Left ventricle myocardium inferior (tissue), 1 donor: Measurements from ENCODE around the gene DTWD1. TPM values are rescaled to one million over a fixed set of nuclear protein-coding genes. Genes with fewer than 3 reads are reported as not detected.

Experiments used
- DNase-seq: peaks from one replicate; pipeline ENCODE4 v3.0.0-alpha.2; 2020
- H3K27ac ChIP-seq: fragments of 200-600 bp; replicated peaks from 2 replicates; pipeline ENCODE4 v1.8.0; 2021
- H3K27me3 ChIP-seq: fragments of 200-600 bp; 2 replicates; pipeline ENCODE4 v1.8.0; 2021; ENCODE audit warnings: low read depth
- H3K36me3 ChIP-seq: fragments of 200-600 bp; 2 replicates; pipeline ENCODE4 v1.8.0; 2021
- H3K4me1 ChIP-seq: fragments of 200-600 bp; 2 replicates; pipeline ENCODE4 v1.8.0; 2021
- H3K4me3 ChIP-seq: fragments of 200-600 bp; 2 replicates; pipeline ENCODE4 v1.8.0; 2021; ENCODE audit warnings: mild to moderate bottlenecking, moderate library complexity
- H3K9me3 ChIP-seq: fragments of 200-600 bp; replicated peaks from 2 replicates; pipeline ENCODE4 v1.8.0; 2021
- intact Hi-C: fragments of 100-400 bp; cut with micrococcal nuclease; formaldehyde crosslinking; loops from one replicate; pipeline ENCODE4 v1.11.0; 2022
- total RNA-seq: library from RNA; stranded (reverse); fragmentation: NEBNext Ultra II Directional; extraction: Animal tissue kit (Norgen Biotek cat#: 25700); gene quantifications from one replicate; pipeline ENCODE4 v1.2.1, GENCODE V29; 2021
- TF ChIP-seq, protein P1 (sequence below): fragments of 200-600 bp; IDR thresholded peaks from 2 replicates; pipeline ENCODE4 v1.8.0; 2021; ENCODE audit warnings: antibody characterized with exemption, mild to moderate bottlenecking, borderline replicate concordance
- donor health status: DM: no; HTN: yes; CAD: no; lungs with severe emphysema.

Gene DTWD1
- total RNA-seq, 1 donor from 2014 or later, result 20.6 TPM

DNA sequence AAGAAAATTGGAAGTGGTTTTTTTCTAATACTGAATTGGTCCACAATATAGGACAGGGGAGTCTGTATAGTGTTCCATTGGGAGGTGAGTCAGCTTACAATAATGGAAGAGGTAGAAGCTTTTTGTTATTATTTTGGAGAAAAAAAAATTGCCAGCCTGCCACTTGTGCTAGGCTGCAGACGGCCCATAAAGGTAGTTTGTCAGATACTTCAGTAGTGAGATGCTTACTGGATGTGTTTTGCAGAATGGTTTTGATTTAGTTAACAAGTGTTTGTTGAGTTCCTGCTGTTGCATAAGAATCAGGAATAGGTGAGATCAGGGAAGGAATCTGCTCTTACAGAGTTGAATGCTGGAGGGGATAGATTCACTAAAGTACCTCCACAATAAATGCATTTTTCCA lies 1.0 kb downstream of the DTWD1 start:
- H3K27ac ChIP-seq, result peak overlapping the region; percentile 95

DNA sequence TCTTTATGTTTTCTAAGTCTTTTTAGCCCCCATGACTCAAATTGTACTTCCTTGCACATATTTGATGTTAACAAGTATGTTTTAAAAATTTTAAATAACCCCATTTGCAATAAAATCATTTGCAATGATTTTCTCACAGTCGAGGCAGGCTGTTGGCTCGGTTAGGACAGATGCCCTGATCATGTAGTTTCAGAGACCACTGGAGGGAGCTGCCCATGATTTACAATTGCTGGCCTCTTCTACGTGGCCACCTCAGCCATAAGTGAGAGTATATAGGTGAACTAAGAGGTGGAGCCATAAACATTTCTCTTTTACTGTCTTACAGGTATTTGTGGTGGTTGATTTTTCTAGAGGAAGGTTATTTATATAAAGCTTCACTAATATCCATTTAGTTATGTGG lies 1.7 kb downstream of the DTWD1 start:
- no peaks in the 10 kb centered on the region for H3K27me3 ChIP-seq
- peaks cover 19% of the 10 kb centered on the region for H3K9me3 ChIP-seq
- peaks cover 31% of the 10 kb centered on the region for H3K36me3 ChIP-seq
- DNase-seq, result no peak
- TF ChIP-seq, protein P1, sequence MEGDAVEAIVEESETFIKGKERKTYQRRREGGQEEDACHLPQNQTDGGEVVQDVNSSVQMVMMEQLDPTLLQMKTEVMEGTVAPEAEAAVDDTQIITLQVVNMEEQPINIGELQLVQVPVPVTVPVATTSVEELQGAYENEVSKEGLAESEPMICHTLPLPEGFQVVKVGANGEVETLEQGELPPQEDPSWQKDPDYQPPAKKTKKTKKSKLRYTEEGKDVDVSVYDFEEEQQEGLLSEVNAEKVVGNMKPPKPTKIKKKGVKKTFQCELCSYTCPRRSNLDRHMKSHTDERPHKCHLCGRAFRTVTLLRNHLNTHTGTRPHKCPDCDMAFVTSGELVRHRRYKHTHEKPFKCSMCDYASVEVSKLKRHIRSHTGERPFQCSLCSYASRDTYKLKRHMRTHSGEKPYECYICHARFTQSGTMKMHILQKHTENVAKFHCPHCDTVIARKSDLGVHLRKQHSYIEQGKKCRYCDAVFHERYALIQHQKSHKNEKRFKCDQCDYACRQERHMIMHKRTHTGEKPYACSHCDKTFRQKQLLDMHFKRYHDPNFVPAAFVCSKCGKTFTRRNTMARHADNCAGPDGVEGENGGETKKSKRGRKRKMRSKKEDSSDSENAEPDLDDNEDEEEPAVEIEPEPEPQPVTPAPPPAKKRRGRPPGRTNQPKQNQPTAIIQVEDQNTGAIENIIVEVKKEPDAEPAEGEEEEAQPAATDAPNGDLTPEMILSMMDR, result no peak
- intact Hi-C loops, result no loop called here
- H3K27ac ChIP-seq, result no peak overlapping the region
- peaks cover 52% of the 10 kb centered on the region for H3K4me1 ChIP-seq
- H3K4me3 ChIP-seq, result peak overlapping the region; percentile 86

More for the DNA sequence above, 1.0 kb downstream of the DTWD1 start:
- intact Hi-C loops, result no loop called here
- DNase-seq, result no peak
- H3K27me3 ChIP-seq, result no peaks in the 10 kb centered on the region
- H3K4me3 ChIP-seq, result peak overlapping the region; percentile 86
- TF ChIP-seq, protein P1, result no peak
- H3K4me1 ChIP-seq, result peaks cover 46% of the 10 kb centered on the region
- H3K9me3 ChIP-seq, result peaks cover 19% of the 10 kb centered on the region
- H3K36me3 ChIP-seq, result peaks cover 25% of the 10 kb centered on the region

DNA sequence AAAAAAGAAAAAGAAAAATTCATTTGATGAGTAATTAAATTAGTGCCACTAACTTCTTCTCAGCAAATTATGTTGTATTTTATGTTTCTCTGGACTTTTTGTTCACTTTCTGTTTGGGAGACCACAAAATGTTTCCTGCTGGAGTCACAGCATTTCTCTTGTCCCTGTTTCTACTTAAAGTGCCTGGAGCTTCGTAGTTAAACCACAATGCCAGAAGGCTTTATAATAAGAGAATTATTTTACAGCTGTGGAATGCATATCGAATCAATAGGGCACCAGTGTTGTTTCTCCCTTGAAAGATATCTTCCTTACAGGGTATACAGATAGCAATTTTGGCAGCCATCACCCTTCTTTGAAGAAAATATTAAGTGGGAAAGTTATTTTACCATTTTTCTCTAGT lies 3.2 kb downstream of the DTWD1 start:
- Histone ChIP-seq H3K4me1 (peaks cover 61% of the 10 kb centered on the region), H3K36me3 (peaks cover 45% of the 10 kb centered on the region), H3K27ac (no peak overlapping the region), H3K9me3 (peaks cover 19% of the 10 kb centered on the region), H3K27me3 (no peaks in the 10 kb centered on the region), H3K4me3 (no peak overlapping the region)
- intact Hi-C loops, result no loop called here
- TF ChIP-seq, protein P1, result no peak
- no peak for DNase-seq

DNA sequence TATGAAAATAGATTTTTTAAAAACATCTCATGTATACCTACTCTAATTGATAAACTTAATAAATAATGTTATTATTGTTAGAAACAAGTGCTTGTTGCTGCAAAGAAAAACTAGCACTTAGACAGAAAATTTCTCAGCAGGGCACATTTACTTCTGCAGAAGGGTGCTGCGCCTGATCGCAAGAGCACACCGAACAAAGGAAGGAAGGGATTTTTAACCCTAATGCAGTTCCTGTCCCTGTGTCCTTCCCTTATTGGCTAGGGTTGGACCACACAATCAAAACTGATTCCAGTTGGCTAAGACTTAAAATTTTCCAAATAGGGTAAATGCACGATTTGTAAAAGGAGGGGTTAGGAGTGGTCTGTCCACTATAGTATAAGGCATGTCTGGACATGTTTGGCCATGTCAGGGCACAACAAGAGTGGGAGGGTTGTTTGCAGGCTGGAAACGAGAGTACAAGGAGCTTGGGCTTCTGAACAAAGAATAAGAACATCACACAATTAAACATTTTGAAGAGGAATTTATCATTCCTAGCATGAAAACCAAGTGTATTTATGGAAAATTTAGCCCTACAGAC lies 4.7 kb downstream of the DTWD1 start:
- intact Hi-C loops, result no loop called here
- Histone ChIP-seq H3K27ac (no peak overlapping the region), H3K4me1 (peaks cover 50% of the 10 kb centered on the region), H3K36me3 (peaks cover 59% of the 10 kb centered on the region), H3K4me3 (no peak overlapping the region), H3K9me3 (peaks cover 19% of the 10 kb centered on the region), H3K27me3 (no peaks in the 10 kb centered on the region)
- DNase-seq, result no peak
- TF ChIP-seq, protein P1, result no peak

DNA sequence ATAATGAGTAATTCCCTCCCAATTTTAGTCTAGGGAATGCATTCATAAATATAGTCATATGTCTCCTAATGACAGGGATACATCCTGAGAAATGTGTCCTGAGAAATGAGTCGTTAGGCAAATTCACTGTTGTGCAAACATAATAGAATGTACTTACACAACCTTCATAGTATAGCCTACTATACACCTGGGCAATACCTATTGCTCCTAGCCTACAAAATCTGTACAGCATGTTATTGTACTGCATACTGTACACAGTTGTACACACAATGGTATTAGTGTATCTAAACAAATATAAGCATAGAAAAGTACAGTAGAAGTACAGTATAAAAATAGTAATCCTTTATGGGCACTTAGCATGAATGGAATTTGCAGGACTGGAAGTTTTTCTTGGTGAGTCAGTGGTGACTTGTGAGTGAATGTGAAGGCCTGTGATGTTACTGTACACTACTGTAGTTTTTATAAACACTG lies 6.6 kb downstream of the DTWD1 start:
- TF ChIP-seq, protein P1, result no peak
- H3K9me3 ChIP-seq, result peaks cover 19% of the 10 kb centered on the region
- H3K36me3 ChIP-seq, result peaks cover 78% of the 10 kb centered on the region
- no peak overlapping the region for H3K4me3 ChIP-seq
- H3K27ac ChIP-seq, result no peak overlapping the region
- no peak for DNase-seq
- intact Hi-C loops, result no loop called here
- H3K27me3 ChIP-seq, result no peaks in the 10 kb centered on the region
- peaks cover 34% of the 10 kb centered on the region for H3K4me1 ChIP-seq
